HUES64 (cell line): Measurements from ENCODE around the gene FECH.
"Not testable (repeated sequence)": the region's sequence is repeated elsewhere in the genome, so short reads cannot be mapped to it uniquely, and the experiment has no call there.

Experiments used
- H3K27ac ChIP-seq: 2 replicates; pipeline ENCODE4 v1.7.0; 2013; ENCODE audit warnings: low read depth, low read length, inconsistent platforms
- H3K27me3 ChIP-seq: 2 replicates; pipeline ENCODE4 v1.6.1; 2013; ENCODE audit warnings: mild to moderate bottlenecking, low read length; ENCODE audit not compliant: insufficient read depth
- H3K36me3 ChIP-seq: 2 replicates; pipeline ENCODE4 v1.6.1; 2013; ENCODE audit warnings: mild to moderate bottlenecking, low read length; ENCODE audit not compliant: insufficient read depth
- H3K4me1 ChIP-seq: 2 replicates; pipeline ENCODE4 v1.6.1; 2013; ENCODE audit warnings: mild to moderate bottlenecking, low read length, moderate library complexity; ENCODE audit not compliant: insufficient read depth
- H3K4me3 ChIP-seq: 2 replicates; pipeline ENCODE4 v1.5.1; 2013; ENCODE audit warnings: mild to moderate bottlenecking, low read length, moderate library complexity
- H3K9ac ChIP-seq: 2 replicates; pipeline ENCODE4 v1.6.1; 2013; ENCODE audit warnings: mild to moderate bottlenecking, low read depth, low read length
- H3K9me3 ChIP-seq: 2 replicates; pipeline ENCODE4 v1.6.1; 2013; ENCODE audit warnings: low read depth, low read length; ENCODE audit not compliant: insufficient read depth
- WGBS: fragments of 150-250, 120-280 bp; methylation state at CpG from one replicate; pipeline ENCODE4 v1.1.7; 2013; ENCODE audit warnings: missing lambda C conversion rate; 5-methylcytosine and 5-hydroxymethylcytosine counted together

FECH gene

GRCh38 chr18:57529151-57529550 lies 57.4 kb downstream of the FECH start:
- WGBS: 81% methylated on average over 7 of the region's 7 CpGs
- Histone ChIP-seq H3K4me1 (peaks cover 16% of the 10 kb centered on the region), H3K27ac (no peak overlapping the region), H3K4me3 (no peak overlapping the region), H3K27me3 (no peaks in the 10 kb centered on the region), H3K9me3 (0 out of 2 replicates have a peak, but pooled peaks cover 3% of the 10 kb centered on the region), H3K36me3 (no peaks in the 10 kb centered on the region), H3K9ac (no peak overlapping the region)

- Histone ChIP-seq H3K9me3 (0 out of 2 replicates have a peak, but pooled peaks cover 3% of the 10 kb centered on the region), H3K9ac (no peak overlapping the region), H3K27me3 (no peaks in the 10 kb centered on the region), H3K4me3 (no peak overlapping the region), H3K36me3 (no peaks in the 10 kb centered on the region), H3K4me1 (peaks cover 2% of the 10 kb centered on the region; the same call in 1 of the 2 replicates), H3K27ac (no peak overlapping the region)
- WGBS: 79% methylated on average over 13 of the region's 13 CpGs
Observed at GRCh38 chr18:57527556-57528229, 58.8 kb downstream of the FECH start.

GRCh38 chr18:57523171-57523956 lies 63.1 kb downstream of the FECH start:
- Histone ChIP-seq H3K9me3 (0 out of 2 replicates have a peak, but pooled peaks cover 3% of the 10 kb centered on the region), H3K27me3 (no peaks in the 10 kb centered on the region), H3K4me3 (no peak overlapping the region), H3K4me1 (no peaks in the 10 kb centered on the region), H3K36me3 (no peaks in the 10 kb centered on the region), H3K9ac (no peak overlapping the region), H3K27ac (no peak overlapping the region)
- 93% methylated on average over 11 of the region's 11 CpGs for WGBS

- not testable (repeated sequence) for H3K9ac ChIP-seq, H3K4me1 ChIP-seq, H3K36me3 ChIP-seq, H3K9me3 ChIP-seq, H3K4me3 ChIP-seq, H3K27me3 ChIP-seq, H3K27ac ChIP-seq
Observed at GRCh38 chr18:57522348-57522747, 64.2 kb downstream of the FECH start.

GRCh38 chr18:57519668-57520424 lies 66.7 kb downstream of the FECH start:
- WGBS: 81% methylated on average over 6 of the region's 7 CpGs
- no peak overlapping the region for H3K4me3 ChIP-seq
- H3K9me3 ChIP-seq: no peaks in the 10 kb centered on the region
- H3K36me3 ChIP-seq: no peaks in the 10 kb centered on the region
- no peaks in the 10 kb centered on the region for H3K4me1 ChIP-seq
- no peak overlapping the region for H3K27ac ChIP-seq
- no peak overlapping the region for H3K9ac ChIP-seq
- no peaks in the 10 kb centered on the region for H3K27me3 ChIP-seq

- 85% methylated on average over 10 of the region's 10 CpGs for WGBS
- Histone ChIP-seq H3K4me3 (no peak overlapping the region), H3K4me1 (no peaks in the 10 kb centered on the region), H3K36me3 (no peaks in the 10 kb centered on the region), H3K9me3 (no peaks in the 10 kb centered on the region), H3K27me3 (no peaks in the 10 kb centered on the region), H3K9ac (no peak overlapping the region), H3K27ac (no peak overlapping the region)
Observed at GRCh38 chr18:57518533-57518932, 68.0 kb downstream of the FECH start.

GRCh38 chr18:57516056-57516455 lies 70.4 kb downstream of the FECH start:
- WGBS: 92% methylated on average over 6 of the region's 6 CpGs
- H3K9me3 ChIP-seq: no peaks in the 10 kb centered on the region

GRCh38 chr18:57505231-57505630 lies 81.3 kb downstream of the FECH start:
- no peaks in the 10 kb centered on the region for H3K9me3 ChIP-seq
- H3K27ac ChIP-seq: no peak overlapping the region
- no peak overlapping the region for H3K9ac ChIP-seq
- no peak overlapping the region for H3K4me3 ChIP-seq
- H3K36me3 ChIP-seq: no peaks in the 10 kb centered on the region
- 86% methylated on average over 1 of the region's 1 CpG for WGBS
- no peaks in the 10 kb centered on the region for H3K27me3 ChIP-seq
- H3K4me1 ChIP-seq: no peaks in the 10 kb centered on the region

More at GRCh38 chr18:57516056-57516455, 70.4 kb downstream of the FECH start:
- no peak overlapping the region for H3K27ac ChIP-seq
- H3K9ac ChIP-seq: no peak overlapping the region
- H3K4me1 ChIP-seq: no peaks in the 10 kb centered on the region
- H3K27me3 ChIP-seq: no peaks in the 10 kb centered on the region
- no peak overlapping the region for H3K4me3 ChIP-seq
- H3K36me3 ChIP-seq: no peaks in the 10 kb centered on the region

- Histone ChIP-seq H3K4me1 (no peaks in the 10 kb centered on the region), H3K9me3 (no peaks in the 10 kb centered on the region), H3K27ac (no peak overlapping the region), H3K36me3 (no peaks in the 10 kb centered on the region), H3K9ac (no peak overlapping the region), H3K4me3 (no peak overlapping the region), H3K27me3 (no peaks in the 10 kb centered on the region)
- 78% methylated on average over 8 of the region's 9 CpGs for whole genome bisulfite sequencing
Observed at GRCh38 chr18:57502624-57503023, 83.9 kb downstream of the FECH start.

GRCh38 chr18:57498682-57499256 lies 87.7 kb downstream of the FECH start:
- no peak overlapping the region for H3K9ac ChIP-seq
- H3K9me3 ChIP-seq: no peaks in the 10 kb centered on the region
- no peak overlapping the region for H3K4me3 ChIP-seq
- H3K36me3 ChIP-seq: no peaks in the 10 kb centered on the region
- WGBS: 79% methylated on average over 5 of the region's 5 CpGs
- no peaks in the 10 kb centered on the region for H3K27me3 ChIP-seq
- H3K4me1 ChIP-seq: no peaks in the 10 kb centered on the region
- no peak overlapping the region for H3K27ac ChIP-seq
